ENCODE results near the gene TPSD1. TPM values are rescaled to one million over a fixed set of nuclear protein-coding genes. Genes with fewer than 3 reads are reported as not detected.
A peak's percentile ranks its signal among the peaks of the same experiment; 100 is the strongest.

The TPSD1 gene
- polyA plus RNA-seq, 2 of the 4 experiments (the other 2 are of a cell fraction): not detected

DNA sequence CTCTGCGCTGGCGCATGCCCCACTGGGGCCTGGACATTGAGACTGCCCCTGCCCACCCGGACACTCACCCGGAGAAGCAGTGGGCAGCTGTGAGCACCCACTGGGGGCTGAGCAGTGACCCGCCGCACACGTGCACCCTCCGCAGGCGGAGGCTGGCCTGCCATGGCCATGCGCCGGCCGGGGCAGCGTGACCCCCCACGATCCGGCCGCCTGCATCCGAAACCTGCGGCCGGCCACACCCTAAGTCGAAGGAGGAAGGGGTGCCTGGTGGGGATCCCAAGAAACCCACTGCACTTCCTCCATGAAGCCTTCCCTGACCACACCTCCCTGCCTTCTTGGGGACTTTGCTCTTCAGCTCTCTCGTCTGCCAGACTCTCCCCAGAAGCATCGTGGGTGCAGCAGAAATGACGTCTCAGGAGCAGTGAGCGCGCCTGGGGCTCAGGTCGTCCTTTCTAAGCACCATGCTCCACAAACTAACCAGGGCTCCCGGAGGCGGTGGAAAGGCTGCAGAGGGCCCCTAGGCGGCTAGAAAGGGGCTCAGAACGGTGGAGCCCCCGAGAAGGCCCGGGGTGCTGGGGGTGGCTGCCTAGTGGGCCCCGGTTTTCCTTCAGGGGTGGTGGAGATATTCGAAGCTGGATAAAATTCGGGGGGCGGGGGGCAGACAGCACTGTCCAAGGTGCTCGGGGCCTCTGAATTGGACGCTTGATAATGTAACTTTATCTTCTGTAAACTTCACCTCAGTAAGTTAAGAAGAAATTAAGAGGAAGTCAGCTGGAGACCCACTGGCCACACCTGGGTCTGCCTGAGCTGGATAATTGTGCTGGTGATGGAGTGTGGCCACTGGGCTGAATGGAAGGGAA is 32.3 kb upstream of the TPSD1 start:
- Histone ChIP-seq H3K9me3 (no peaks in the 10 kb centered on the region), H3K4me3 (no peak overlapping the region), H3K4me2 (no peak overlapping the region), H3K27ac (no peak overlapping the region), H3K4me1 (peaks cover 20% of the 10 kb centered on the region)
- no peak for ATAC-seq
- ChIA-PET CTCF (interaction anchor here (1.0 to 1.2 kb wide), 2 partner anchors 61 to 121 kb away, joined by 3 to 5 read pairs; no protein-coding TSS in a partner anchor), POLR2A (no interaction called here)
- TF ChIP-seq, protein P1, sequence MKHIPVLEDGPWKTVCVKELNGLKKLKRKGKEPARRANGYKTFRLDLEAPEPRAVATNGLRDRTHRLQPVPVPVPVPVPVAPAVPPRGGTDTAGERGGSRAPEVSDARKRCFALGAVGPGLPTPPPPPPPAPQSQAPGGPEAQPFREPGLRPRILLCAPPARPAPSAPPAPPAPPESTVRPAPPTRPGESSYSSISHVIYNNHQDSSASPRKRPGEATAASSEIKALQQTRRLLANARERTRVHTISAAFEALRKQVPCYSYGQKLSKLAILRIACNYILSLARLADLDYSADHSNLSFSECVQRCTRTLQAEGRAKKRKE (CRISPR knock-in tag; IDR thresholded peaks at IDR 0.05; ENCODE audit: low read depth): no peak
- TF ChIP-seq EP300 (IDR thresholded peaks at IDR 0.05): no peak
- no peak for TF ChIP-seq EHF (CRISPR knock-in tag; IDR thresholded peaks at IDR 0.05)
- TF ChIP-seq CHD2 (IDR thresholded peaks at IDR 0.05; ENCODE audit: low read length, partially characterized antibody): no peak
- no peak for TF ChIP-seq MAX (IDR thresholded peaks at IDR 0.05)
- no peak for TF ChIP-seq RCOR1 (IDR thresholded peaks at IDR 0.05; ENCODE audit: low read depth, low read length)
- no peak for TF ChIP-seq HMGXB4 (CRISPR knock-in tag; IDR thresholded peaks at IDR 0.05; ENCODE audit: borderline replicate concordance)
- no peak for TF ChIP-seq PHF8 (IDR thresholded peaks at IDR 0.05; ENCODE audit: borderline replicate concordance, low read depth)
- no peak for TF ChIP-seq CHD4 (IDR thresholded peaks at IDR 0.05; ENCODE audit: borderline replicate concordance)
- no peak for TF ChIP-seq RARB (CRISPR knock-in tag; IDR thresholded peaks at IDR 0.05)
- no peak for TF ChIP-seq SREBF2 (IDR thresholded peaks at IDR 0.05)
- no peak for TF ChIP-seq ZSCAN20 (CRISPR knock-in tag; IDR thresholded peaks at IDR 0.05)
- TF ChIP-seq ZC3H11A (IDR thresholded peaks at IDR 0.05): no peak
- TF ChIP-seq NPAS2 (CRISPR knock-in tag; IDR thresholded peaks at IDR 0.05; ENCODE audit: borderline replicate concordance): no peak
- FAIRE-seq: no peak
- DNase-seq (ENCODE audit: low read depth in 1 of 2, low spot score in 1 of 2): no peak
- 93% methylated on average over 35 of the region's 38 CpGs for WGBS (ENCODE audit: missing lambda C conversion rate)

GRCh38 chr16:1224558-1224957 is 31.3 kb upstream of the TPSD1 start:
- H3K4me2 ChIP-seq: no peak overlapping the region
- ATAC-seq: no peak
- ChIA-PET CTCF (interaction anchor here (1.0 to 1.3 kb wide), 3 partner anchors 62 to 167 kb away, joined by 3 to 5 read pairs (median 3); no protein-coding TSS in a partner anchor), POLR2A (no interaction called here)
- peak overlapping the region in 1 of 2 experiments; percentile 77; a peak in 3 of 6 replicates for H3K27ac ChIP-seq
- WGBS (ENCODE audit: missing lambda C conversion rate): 84% methylated on average over 8 of the region's 9 CpGs
- H3K4me3 ChIP-seq: no peak overlapping the region
- no peaks in the 10 kb centered on the region for H3K9me3 ChIP-seq
- no peak for FAIRE-seq
- DNase-seq (ENCODE audit: low read depth in 1 of 2, low spot score in 1 of 2): no peak
- H3K4me1 ChIP-seq: peaks cover 20% of the 10 kb centered on the region
- TF ChIP-seq, protein P2, sequence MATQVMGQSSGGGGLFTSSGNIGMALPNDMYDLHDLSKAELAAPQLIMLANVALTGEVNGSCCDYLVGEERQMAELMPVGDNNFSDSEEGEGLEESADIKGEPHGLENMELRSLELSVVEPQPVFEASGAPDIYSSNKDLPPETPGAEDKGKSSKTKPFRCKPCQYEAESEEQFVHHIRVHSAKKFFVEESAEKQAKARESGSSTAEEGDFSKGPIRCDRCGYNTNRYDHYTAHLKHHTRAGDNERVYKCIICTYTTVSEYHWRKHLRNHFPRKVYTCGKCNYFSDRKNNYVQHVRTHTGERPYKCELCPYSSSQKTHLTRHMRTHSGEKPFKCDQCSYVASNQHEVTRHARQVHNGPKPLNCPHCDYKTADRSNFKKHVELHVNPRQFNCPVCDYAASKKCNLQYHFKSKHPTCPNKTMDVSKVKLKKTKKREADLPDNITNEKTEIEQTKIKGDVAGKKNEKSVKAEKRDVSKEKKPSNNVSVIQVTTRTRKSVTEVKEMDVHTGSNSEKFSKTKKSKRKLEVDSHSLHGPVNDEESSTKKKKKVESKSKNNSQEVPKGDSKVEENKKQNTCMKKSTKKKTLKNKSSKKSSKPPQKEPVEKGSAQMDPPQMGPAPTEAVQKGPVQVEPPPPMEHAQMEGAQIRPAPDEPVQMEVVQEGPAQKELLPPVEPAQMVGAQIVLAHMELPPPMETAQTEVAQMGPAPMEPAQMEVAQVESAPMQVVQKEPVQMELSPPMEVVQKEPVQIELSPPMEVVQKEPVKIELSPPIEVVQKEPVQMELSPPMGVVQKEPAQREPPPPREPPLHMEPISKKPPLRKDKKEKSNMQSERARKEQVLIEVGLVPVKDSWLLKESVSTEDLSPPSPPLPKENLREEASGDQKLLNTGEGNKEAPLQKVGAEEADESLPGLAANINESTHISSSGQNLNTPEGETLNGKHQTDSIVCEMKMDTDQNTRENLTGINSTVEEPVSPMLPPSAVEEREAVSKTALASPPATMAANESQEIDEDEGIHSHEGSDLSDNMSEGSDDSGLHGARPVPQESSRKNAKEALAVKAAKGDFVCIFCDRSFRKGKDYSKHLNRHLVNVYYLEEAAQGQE (IDR thresholded peaks at IDR 0.05): no peak
- no peak for TF ChIP-seq CBX8 (IDR thresholded peaks at IDR 0.05)
- TF ChIP-seq ZC3H11A (IDR thresholded peaks at IDR 0.05): no peak
- no peak for TF ChIP-seq HDAC2 (IDR thresholded peaks at IDR 0.05)
- TF ChIP-seq HOXB13 (CRISPR knock-in tag; IDR thresholded peaks at IDR 0.05; ENCODE audit: low read depth): no peak
- no peak for TF ChIP-seq NFE2L2 (conservative IDR thresholded peaks at IDR 0.05; ENCODE audit: low read length)
- TF ChIP-seq, protein P1 (CRISPR knock-in tag; IDR thresholded peaks at IDR 0.05; ENCODE audit: low read depth): no peak
- no peak for TF ChIP-seq HEYL (CRISPR knock-in tag; IDR thresholded peaks at IDR 0.05)
- TF ChIP-seq GATA3 (IDR thresholded peaks at IDR 0.05; ENCODE audit: borderline replicate concordance): no peak
- TF ChIP-seq RCOR1 (IDR thresholded peaks at IDR 0.05; ENCODE audit: low read depth, low read length): no peak
- no peak for TF ChIP-seq RAD21 (conservative IDR thresholded peaks at IDR 0.05 in 1 of 2, IDR thresholded peaks at IDR 0.05 in 1 of 2)
- no peak for TF ChIP-seq NPAS2 (CRISPR knock-in tag; IDR thresholded peaks at IDR 0.05; ENCODE audit: borderline replicate concordance)
- TF ChIP-seq, protein P3, sequence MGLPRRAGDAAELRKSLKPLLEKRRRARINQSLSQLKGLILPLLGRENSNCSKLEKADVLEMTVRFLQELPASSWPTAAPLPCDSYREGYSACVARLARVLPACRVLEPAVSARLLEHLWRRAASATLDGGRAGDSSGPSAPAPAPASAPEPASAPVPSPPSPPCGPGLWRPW (IDR thresholded peaks at IDR 0.05): no peak
- TF ChIP-seq POLR2AphosphoS2 (conservative IDR thresholded peaks at IDR 0.05; ENCODE audit: low read length): no peak
- TF ChIP-seq, protein P4, sequence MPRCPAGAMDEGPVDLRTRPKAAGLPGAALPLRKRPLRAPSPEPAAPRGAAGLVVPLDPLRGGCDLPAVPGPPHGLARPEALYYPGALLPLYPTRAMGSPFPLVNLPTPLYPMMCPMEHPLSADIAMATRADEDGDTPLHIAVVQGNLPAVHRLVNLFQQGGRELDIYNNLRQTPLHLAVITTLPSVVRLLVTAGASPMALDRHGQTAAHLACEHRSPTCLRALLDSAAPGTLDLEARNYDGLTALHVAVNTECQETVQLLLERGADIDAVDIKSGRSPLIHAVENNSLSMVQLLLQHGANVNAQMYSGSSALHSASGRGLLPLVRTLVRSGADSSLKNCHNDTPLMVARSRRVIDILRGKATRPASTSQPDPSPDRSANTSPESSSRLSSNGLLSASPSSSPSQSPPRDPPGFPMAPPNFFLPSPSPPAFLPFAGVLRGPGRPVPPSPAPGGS (IDR thresholded peaks at IDR 0.05): no peak
- no peak for TF ChIP-seq KDM1A (IDR thresholded peaks at IDR 0.05; ENCODE audit: low read depth)
- no peak for TF ChIP-seq MYC (IDR thresholded peaks at IDR 0.05; ENCODE audit: borderline replicate concordance, low read length)

Data from A549 (cell line).